GM23338 (cell line): ENCODE measurements around the gene DSG3. TPM values are rescaled to one million over a fixed set of nuclear protein-coding genes. Genes with fewer than 3 reads are reported as not detected.

Experiments
- ATAC-seq: fragments of 200-7000 bp; cut with Tn5 transposase; 3 replicates; pipeline ENCODE4 v1.9.1; 2020
- DNase-seq: peaks from one replicate; pipeline ENCODE4 v3.0.0-alpha.2; 2015; ENCODE audit warnings: low spot score
- H2AFZ ChIP-seq: fragments of 200-600 bp; sonication (generic); 2 replicates; pipeline ENCODE4 v1.8.0; 2016; ENCODE audit warnings: antibody characterized with exemption, mild to moderate bottlenecking, moderate library complexity
- H3F3A ChIP-seq: fragments of 200-600 bp; sonication (generic); replicated peaks from 2 replicates; pipeline ENCODE4 v1.8.0; 2017; ENCODE audit warnings: antibody characterized with exemption, mixed run types, low read depth
- H3K27ac ChIP-seq: fragments of 200-600 bp; sonication (generic); 2 replicates; pipeline ENCODE4 v1.6.1; 2016; ENCODE audit warnings: low read depth
- H3K27me3 ChIP-seq: fragments of 200-600 bp; sonication (generic); 2 replicates; pipeline ENCODE4 v1.8.0; 2016; ENCODE audit warnings: mild to moderate bottlenecking, mixed run types, moderate library complexity; ENCODE audit not compliant: insufficient read depth
- H3K36me3 ChIP-seq: fragments of 200-600 bp; sonication (generic); 2 replicates; pipeline ENCODE4 v1.8.0; 2016; ENCODE audit warnings: mild to moderate bottlenecking; ENCODE audit not compliant: insufficient read depth
- H3K4me1 ChIP-seq: fragments of 200-600 bp; sonication (generic); 2 replicates; pipeline ENCODE4 v1.8.0; 2016; ENCODE audit warnings: mild to moderate bottlenecking, moderate library complexity; ENCODE audit not compliant: insufficient read depth
- H3K4me2 ChIP-seq: fragments of 200-600 bp; sonication (generic); 2 replicates; pipeline ENCODE4 v1.7.1; 2017; ENCODE audit warnings: mixed run types
- H3K4me3 ChIP-seq: fragments of 200-600 bp; sonication (generic); 2 replicates; pipeline ENCODE4 v1.6.1; 2016; ENCODE audit warnings: mixed run types
- H3K79me2 ChIP-seq: fragments of 200-600 bp; sonication (generic); replicated peaks from 2 replicates; pipeline ENCODE4 v1.8.0; 2017; ENCODE audit warnings: mild to moderate bottlenecking; ENCODE audit not compliant: insufficient read depth
- H3K9me2 ChIP-seq: fragments of 200-600 bp; sonication (generic); 2 replicates; pipeline ENCODE4 v1.8.0; 2017; ENCODE audit not compliant: insufficient read depth
- H4K20me1 ChIP-seq: fragments of 200-600 bp; sonication (generic); replicated peaks from 2 replicates; pipeline ENCODE4 v1.8.0; 2017; ENCODE audit warnings: mild to moderate bottlenecking; ENCODE audit not compliant: insufficient read depth
- H3K27ac Mint-ChIP-seq: 2 replicates; pipeline ENCODE4 v1.8.0; 2020; ENCODE audit warnings: inconsistent platforms, mild to moderate bottlenecking, moderate library complexity, mixed read lengths
- H3K27me3 Mint-ChIP-seq: 3 replicates; pipeline ENCODE4 v1.8.0; 2022; ENCODE audit warnings: low read depth, mild to moderate bottlenecking, moderate library complexity, mixed read lengths, inconsistent platforms; ENCODE audit not compliant: insufficient read depth, poor library complexity
- H3K36me3 Mint-ChIP-seq: 3 replicates; pipeline ENCODE4 v1.8.0; 2021; ENCODE audit warnings: low read depth, mild to moderate bottlenecking, inconsistent platforms, moderate library complexity, mixed read lengths
- H3K4me1 Mint-ChIP-seq: 3 replicates; pipeline ENCODE4 v1.8.0; 2020; ENCODE audit warnings: mild to moderate bottlenecking, inconsistent platforms, mixed read lengths
- H3K4me3 Mint-ChIP-seq: 3 replicates; pipeline ENCODE4 v1.8.0; 2021; ENCODE audit warnings: moderate library complexity, mild to moderate bottlenecking, inconsistent platforms, mixed read lengths
- H3K9me3 Mint-ChIP-seq: 3 replicates; pipeline ENCODE4 v1.8.0; 2020; ENCODE audit warnings: moderate library complexity, mild to moderate bottlenecking, inconsistent platforms, mixed read lengths
- CREB1 ChIP-seq: fragments of 250-450 bp; sonication (Bioruptor Pico); IDR thresholded peaks from 2 replicates; pipeline ENCODE4 v1.5.0; 2020; ENCODE audit warnings: low read depth, mild to moderate bottlenecking, moderate library complexity
- CTCF ChIP-seq, 2 experiments: fragments of 200-600 bp in 1 of 2; sonication (generic) in 1 of 2; conservative IDR thresholded peaks; 2 replicates each; pipeline versions ENCODE4 v1.5.1 to v1.6.1; 2016 to 2017; ENCODE audit warnings: antibody characterized with exemption in 2 of 2, low read depth in 2 of 2, mild to moderate bottlenecking in 2 of 2, moderate library complexity in 1 of 2
- ETS1 ChIP-seq: IDR thresholded peaks from 2 replicates; pipeline ENCODE4 v1.6.1; 2016; ENCODE audit warnings: antibody characterized with exemption
- EZH2 ChIP-seq: fragments of 200-600 bp; sonication (generic); IDR thresholded peaks from one replicate; pipeline ENCODE4 v1.8.0; 2017; ENCODE audit warnings: antibody characterized with exemption, mild to moderate bottlenecking, low read depth; ENCODE audit not compliant: unreplicated experiment
- EZH2phosphoT487 ChIP-seq: fragments of 200-600 bp; sonication (generic); IDR thresholded peaks from one replicate; pipeline ENCODE4 v1.8.1; 2018; ENCODE audit warnings: antibody characterized with exemption; ENCODE audit not compliant: unreplicated experiment
- JUNB ChIP-seq: IDR thresholded peaks from one replicate; pipeline ENCODE4 v1.6.1; 2016; ENCODE audit warnings: antibody characterized with exemption; ENCODE audit not compliant: unreplicated experiment
- POLR2AphosphoS5 ChIP-seq: IDR thresholded peaks from 2 replicates; pipeline ENCODE4 v1.6.1; 2016; ENCODE audit warnings: antibody characterized with exemption, low read depth
- STAT1 ChIP-seq: IDR thresholded peaks from one replicate; pipeline ENCODE4 v1.6.1; 2016; ENCODE audit warnings: antibody characterized with exemption; ENCODE audit not compliant: unreplicated experiment
- ZNF114 ChIP-seq: fragments of 250-450 bp; sonication (Bioruptor Pico); IDR thresholded peaks from 2 replicates; pipeline ENCODE4 v1.5.0; 2020; ENCODE audit warnings: mild to moderate bottlenecking, moderate library complexity
- ZNF462 ChIP-seq: fragments of 250-450 bp; sonication (Bioruptor Pico); IDR thresholded peaks from 2 replicates; pipeline ENCODE4 v1.5.0; 2020; ENCODE audit warnings: mild to moderate bottlenecking, moderate library complexity
- polyA plus RNA-seq: library from polyadenylated mRNA; unstranded; fragments of >200 nt; fragmentation: Nextera tagmentation; extraction: Ambion mirVana; gene quantifications from 2 replicates; pipeline ENCODE4 v1.2.1, GENCODE V29; 2016
- total RNA-seq: library from RNA; depleted of rRNA; stranded (reverse); fragments of >200 nt; shearing (Covaris generic); gene quantifications from 2 replicates; pipeline ENCODE4 v1.2.3, GENCODE V29; 2014

Gene DSG3
- total and polyA plus RNA-seq, 2 experiments from 2014 or later, result 0.05 to 0.24 TPM

- Histone ChIP-seq H3K9me2 (no peaks in the 10 kb centered on the region), H3K36me3 (no peaks in the 10 kb centered on the region), H3K4me3 (no peak overlapping the region), H4K20me1 (no peaks in the 10 kb centered on the region), H2AFZ (no peak overlapping the region), H3K4me2 (no peak overlapping the region), H3K27me3 (no peaks in the 10 kb centered on the region), H3K79me2 (no peaks in the 10 kb centered on the region), H3F3A (no peaks in the 10 kb centered on the region), H3K4me1 (no peaks in the 10 kb centered on the region), H3K27ac (no peak overlapping the region)
- H3K9me3 Mint-ChIP-seq, result no peaks in the 10 kb centered on the region
- peaks cover 5% of the 10 kb centered on the region; the same call in 2 of the 3 replicates for H3K4me1 Mint-ChIP-seq
- TF ChIP-seq EZH2 (no peak), JUNB (no peak), STAT1 (no peak), POLR2AphosphoS5 (no peak), CTCF (conservative IDR thresholded peaks at IDR 0.05; ENCODE audit: low read depth in 2 of 2) (no peak), EZH2phosphoT487 (no peak), ZNF114 (CRISPR knock-in tag) (no peak), CREB1 (no peak)
- ATAC-seq (no peak), DNase-seq (no peak)
- H3K27me3 Mint-ChIP-seq, result no peaks in the 10 kb centered on the region
- no peak overlapping the region for H3K27ac Mint-ChIP-seq
- H3K36me3 Mint-ChIP-seq, result no peaks in the 10 kb centered on the region
- no peak overlapping the region for H3K4me3 Mint-ChIP-seq
Measured at GRCh38 chr18:31446854-31447253, 687 bp upstream of the DSG3 start.

- H3K4me3 Mint-ChIP-seq, result no peak overlapping the region
- Histone ChIP-seq H2AFZ (no peak overlapping the region), H3K9me2 (no peaks in the 10 kb centered on the region), H3K36me3 (no peaks in the 10 kb centered on the region), H3K4me2 (no peak overlapping the region), H3K27ac (no peak overlapping the region), H4K20me1 (no peaks in the 10 kb centered on the region), H3K79me2 (no peaks in the 10 kb centered on the region), H3F3A (no peaks in the 10 kb centered on the region), H3K4me1 (no peaks in the 10 kb centered on the region), H3K4me3 (no peak overlapping the region), H3K27me3 (no peaks in the 10 kb centered on the region)
- H3K4me1 Mint-ChIP-seq, result peaks cover 5% of the 10 kb centered on the region; the same call in 2 of the 3 replicates
- ATAC-seq, result no peak
- no peaks in the 10 kb centered on the region for H3K36me3 Mint-ChIP-seq
- no peaks in the 10 kb centered on the region for H3K9me3 Mint-ChIP-seq
- H3K27ac Mint-ChIP-seq, result no peak overlapping the region
- H3K27me3 Mint-ChIP-seq, result no peaks in the 10 kb centered on the region
- DNase-seq, result no peak
- TF ChIP-seq ZNF114 (CRISPR knock-in tag) (no peak), CREB1 (no peak), ETS1 (no peak), POLR2AphosphoS5 (no peak), EZH2phosphoT487 (no peak), ZNF462 (CRISPR knock-in tag) (no peak)
Measured at GRCh38 chr18:31450409-31450808, 2.9 kb downstream of the DSG3 start.
